HCT116 (cell line): Measurements from ENCODE around the gene ST3GAL3. TPM values are rescaled to one million over a fixed set of nuclear protein-coding genes. Genes with fewer than 3 reads are reported as not detected.

ENCODE experiments used
- ATAC-seq: fragments of 200-7000 bp; cut with Tn5 transposase; 2 replicates; pipeline ENCODE4 v1.9.1; 2020; ENCODE audit warnings: mild to moderate bottlenecking, moderate library complexity
- BruUV-seq: library from RNA; stranded (reverse); fragments of 400-500 nt; replicated peaks from 2 replicates; lab custom pipeline; 2021; lab: Mats Ljungman, UMichigan
- CTCF ChIA-PET: fragments of 300-600 bp; sonication (Branson Sonifier 250); formaldehyde crosslinking; loops from one replicate; lab custom pipeline; 2021; ENCODE audit warnings: antibody characterized with exemption; lab: Charles Lee
- POLR2A ChIA-PET: fragments of 300-600, 350-600 bp; sonication (Branson Sonifier 250); formaldehyde crosslinking; loops from one replicate; lab custom pipeline; 2021; ENCODE audit warnings: antibody characterized with exemption; lab: Charles Lee
- RAD21 ChIA-PET, 2 experiments: fragments of 300-600 bp; sonication (Branson Sonifier 250); formaldehyde crosslinking; loops; one replicate each; lab custom pipeline; 2023; ENCODE audit warnings: low total read pairs in 2 of 2; ENCODE audit not compliant: uncharacterized antibody in 2 of 2, unreplicated experiment in 2 of 2, low non-redundant PET in 1 of 2; lab: Charles Lee
- DNase-seq: peaks from one replicate; pipeline ENCODE4 v3.0.0-alpha.2; 2010; ENCODE audit warnings: low read depth, low spot score
- H2AFZ ChIP-seq: fragments of 200-600 bp; shearing (Covaris generic), sonication (generic); 2 replicates; pipeline ENCODE4 v1.6.1; 2017; ENCODE audit warnings: low read depth, mixed run types, mixed read lengths, antibody characterized with exemption, low read length; ENCODE audit not compliant: poor library complexity, severe bottlenecking
- H3K27ac ChIP-seq: 2 replicates; pipeline ENCODE4 v1.5.1; 2012; ENCODE audit warnings: low read depth, low read length
- H3K27me3 ChIP-seq: fragments of 200-600 bp; sonication (generic); 2 replicates; pipeline ENCODE4 v1.6.1; 2016; ENCODE audit warnings: mixed run types, low read length, mixed read lengths; ENCODE audit not compliant: insufficient read depth
- H3K36me3 ChIP-seq, 2 experiments: fragments of 200-500 bp in 1 of 2; fragments of 200-600 bp in 1 of 2; sonication (Bioruptor generic) in 1 of 2; sonication (generic) in 1 of 2; 2 replicates each; pipeline versions ENCODE4 v1.5.1 to v1.6.1; 2014 to 2016; ENCODE audit warnings: low read length in 2 of 2, inconsistent platforms in 1 of 2, mixed read lengths in 1 of 2, mixed run types in 1 of 2; ENCODE audit not compliant: insufficient read depth in 2 of 2, control insufficient read depth in 1 of 2
- H3K4me1 ChIP-seq, 2 experiments: fragments of 200-600 bp in 1 of 2; sonication (generic) in 1 of 2; 2 replicates each; pipeline versions ENCODE4 v1.5.1 to v1.6.1; 2012 to 2017; ENCODE audit warnings: low read length in 2 of 2, inconsistent platforms in 1 of 2, mild to moderate bottlenecking in 1 of 2, mixed read lengths in 1 of 2, mixed run types in 1 of 2, moderate library complexity in 1 of 2; ENCODE audit not compliant: insufficient read depth in 2 of 2, control insufficient read depth in 1 of 2
- H3K4me2 ChIP-seq: fragments of 200-600 bp; sonication (generic); 2 replicates; pipeline ENCODE4 v1.6.1; 2017; ENCODE audit warnings: mixed run types, low read length, mixed read lengths
- H3K4me3 ChIP-seq, 2 experiments: fragments of 200-600 bp in 1 of 2; sonication (generic) in 1 of 2; replicated peaks in 1 of 2; 2 replicates each; pipeline ENCODE4 v1.5.1; 2011 to 2016; ENCODE audit warnings: low read length in 2 of 2, control low read depth in 1 of 2, low read depth in 1 of 2, mild to moderate bottlenecking in 1 of 2, mixed read lengths in 1 of 2, mixed run types in 1 of 2
- H3K79me2 ChIP-seq: fragments of 200-600 bp; sonication (generic); 2 replicates; pipeline ENCODE4 v1.6.1; 2017; ENCODE audit warnings: mild to moderate bottlenecking, mixed run types, low read length, moderate library complexity, mixed read lengths; ENCODE audit not compliant: insufficient read depth
- H3K9ac ChIP-seq: fragments of 200-600 bp; sonication (generic); 2 replicates; pipeline ENCODE4 v1.6.1; 2016; ENCODE audit warnings: low read length, mixed read lengths
- H3K9me2 ChIP-seq: fragments of 200-600 bp; sonication (generic), shearing (Covaris generic); 2 replicates; pipeline ENCODE4 v1.6.1; 2017; ENCODE audit warnings: mixed run types, mild to moderate bottlenecking, moderate library complexity; ENCODE audit not compliant: insufficient read depth
- H3K9me3 ChIP-seq, 2 experiments: fragments of 200-500 bp in 1 of 2; fragments of 200-600 bp in 1 of 2; sonication (Bioruptor generic) in 1 of 2; sonication (generic) in 1 of 2; 2 replicates each; pipeline ENCODE4 v1.6.1; 2014 to 2017; ENCODE audit warnings: low read length in 2 of 2, mixed read lengths in 2 of 2, inconsistent platforms in 1 of 2, low read depth in 1 of 2, mild to moderate bottlenecking in 1 of 2, mixed run types in 1 of 2, moderate library complexity in 1 of 2; ENCODE audit not compliant: control insufficient read depth in 1 of 2, insufficient read depth in 1 of 2
- H4K20me1 ChIP-seq: fragments of 200-600 bp; sonication (generic), shearing (Covaris generic); 2 replicates; pipeline ENCODE4 v1.6.1; 2017; ENCODE audit warnings: mixed run types, mild to moderate bottlenecking, moderate library complexity; ENCODE audit not compliant: insufficient read depth
- CEBPB ChIP-seq: IDR thresholded peaks from 2 replicates; pipeline ENCODE4 v1.6.1; 2012; ENCODE audit warnings: low read depth
- EGR1 ChIP-seq: IDR thresholded peaks from 2 replicates; pipeline ENCODE4 v1.6.1; 2012; ENCODE audit warnings: low read depth
- ELF1 ChIP-seq: IDR thresholded peaks from 2 replicates; pipeline ENCODE4 v1.6.1; 2012; ENCODE audit warnings: low read depth, borderline replicate concordance
- EZH2 ChIP-seq: fragments of 200-600 bp; sonication (generic); IDR thresholded peaks from 2 replicates; pipeline ENCODE4 v1.6.1; 2017; ENCODE audit warnings: antibody characterized with exemption, mixed run types
- EZH2phosphoT487 ChIP-seq: fragments of 200-600 bp; IDR thresholded peaks from 2 replicates; pipeline ENCODE4 v1.6.1; 2018; ENCODE audit warnings: antibody characterized with exemption, borderline replicate concordance
- FOSL1 ChIP-seq: IDR thresholded peaks from 2 replicates; pipeline ENCODE4 v1.6.1; 2012; ENCODE audit warnings: low read depth
- JUND ChIP-seq: IDR thresholded peaks from 2 replicates; pipeline ENCODE4 v1.6.1; 2012
- POLR2A ChIP-seq: IDR thresholded peaks from 2 replicates; pipeline ENCODE4 v1.7.0; 2011; ENCODE audit warnings: borderline replicate concordance; ENCODE audit not compliant: insufficient read depth, insufficient read length; ENCODE audit errors: extremely low read depth
- POLR2AphosphoS5 ChIP-seq: IDR thresholded peaks from 2 replicates; pipeline ENCODE4 v1.6.1; 2011; ENCODE audit warnings: mild to moderate bottlenecking, low read depth, low read length, moderate library complexity
- SIN3A ChIP-seq: IDR thresholded peaks from 2 replicates; pipeline ENCODE4 v1.6.1; 2012; ENCODE audit warnings: low read depth
- SRF ChIP-seq: IDR thresholded peaks from 2 replicates; pipeline ENCODE4 v1.6.1; 2012; ENCODE audit warnings: low read depth
- ZFX ChIP-seq: fragments of 450-650 bp; IDR thresholded peaks from 2 replicates; pipeline ENCODE4 v1.6.1; 2017
- ZNF274 ChIP-seq: fragments of 200-500 bp; sonication (Bioruptor generic); IDR thresholded peaks from 2 replicates; pipeline ENCODE4 v1.6.1; 2014; ENCODE audit warnings: mild to moderate bottlenecking, low read depth, low read length, inconsistent platforms
- intact Hi-C: fragments of 100-400 bp; cut with micrococcal nuclease; formaldehyde crosslinking; loops from 2 replicates; pipeline ENCODE4 v1.10.0; 2022
- total RNA-seq: library from RNA; stranded (reverse); gene quantifications from one replicate; pipeline ENCODE4 v1.2.1, GENCODE V29; 2021; ENCODE audit not compliant: unreplicated experiment
- TF ChIP-seq, protein P1 (sequence below): IDR thresholded peaks from 2 replicates; pipeline ENCODE4 v1.6.1; 2011; ENCODE audit warnings: mild to moderate bottlenecking, low read length, moderate library complexity; ENCODE audit not compliant: insufficient replicate concordance; ENCODE audit errors: extremely low read depth
- TF ChIP-seq, protein P2 (sequence below): IDR thresholded peaks from 2 replicates; pipeline ENCODE4 v1.6.1; 2012; ENCODE audit warnings: low read depth
- TF ChIP-seq, protein P3 (sequence below): IDR thresholded peaks from 2 replicates; pipeline ENCODE4 v1.6.1; 2012
- TF ChIP-seq, protein P4 (sequence below), 3 experiments: fragments of 200-600 bp in 1 of 3; sonication (generic) in 1 of 3; IDR thresholded peaks in 2 of 3; conservative IDR thresholded peaks in 1 of 3; 2 replicates each; pipeline ENCODE4 v1.5.1; 2012 to 2017; ENCODE audit warnings: low read depth in 2 of 3, low read length in 2 of 3, antibody characterized with exemption in 1 of 3, borderline replicate concordance in 1 of 3, control low read depth in 1 of 3, mild to moderate bottlenecking in 1 of 3, mixed read lengths in 1 of 3, mixed run types in 1 of 3, moderate library complexity in 1 of 3; ENCODE audit not compliant: insufficient read depth in 1 of 3

Gene ST3GAL3
- total RNA-seq, 1 experiment from 2014 or later, result 7.2 TPM

DNA sequence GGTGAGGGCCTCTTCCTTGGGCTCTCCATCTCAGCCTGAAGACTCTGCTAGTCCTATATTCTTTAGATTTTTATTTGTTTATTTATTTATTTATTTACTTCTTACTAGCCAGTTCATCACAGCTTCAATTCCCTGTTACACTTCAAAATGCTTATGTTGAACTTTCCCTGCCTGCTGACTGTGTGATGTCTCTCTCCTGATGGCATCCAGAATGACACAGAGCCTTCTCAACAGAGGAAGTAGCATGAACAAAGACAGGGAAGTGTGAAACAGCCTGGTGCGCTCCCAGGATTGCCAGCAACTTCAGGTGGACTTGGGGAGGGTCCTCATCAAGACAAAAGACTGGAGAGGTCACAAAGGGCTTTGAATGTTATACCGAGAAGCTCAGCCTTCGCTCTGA lies 235.1 kb downstream of the ST3GAL3 start:
- Histone ChIP-seq H3K27me3 (no peaks in the 10 kb centered on the region), H3K36me3 (0 out of 4 replicates have a peak, but pooled peaks cover 0 to 3% of the 10 kb centered on the region in 2 experiments), H2AFZ (no peak overlapping the region), H3K79me2 (peaks cover 4% of the 10 kb centered on the region), H3K9me2 (no peaks in the 10 kb centered on the region), H3K9ac (no peak overlapping the region), H3K27ac (no peak overlapping the region), H3K9me3 (no peaks in the 10 kb centered on the region), H3K4me2 (no peak overlapping the region), H3K4me1 (peaks cover 4 to 18% of the 10 kb centered on the region in 2 experiments; a peak in 3 of 4 replicates), H4K20me1 (no peaks in the 10 kb centered on the region), H3K4me3 (no peak overlapping the region)
- ATAC-seq (no peak), DNase-seq (no peak)
- intact Hi-C loops, result no loop called here
- POLR2A ChIA-PET, result no interaction called here
- RAD21 ChIA-PET, result no interaction called here
- BruUV-seq, result no TSS peak
- CTCF ChIA-PET, result interaction anchor here (1.9 to 9.8 kb wide), 2 partner anchors 9 to 179 kb away, joined by 9 to 130 read pairs; partner anchors contain the start of gene ARTN
- TF ChIP-seq SRF (no peak), JUND (no peak), POLR2AphosphoS5 (no peak), SIN3A (no peak), EGR1 (no peak), FOSL1 (no peak), EZH2 (no peak), POLR2A (no peak), ZNF274 (no peak), EZH2phosphoT487 (no peak), ZFX (no peak), ELF1 (no peak), CEBPB (no peak)
- TF ChIP-seq, protein P1, sequence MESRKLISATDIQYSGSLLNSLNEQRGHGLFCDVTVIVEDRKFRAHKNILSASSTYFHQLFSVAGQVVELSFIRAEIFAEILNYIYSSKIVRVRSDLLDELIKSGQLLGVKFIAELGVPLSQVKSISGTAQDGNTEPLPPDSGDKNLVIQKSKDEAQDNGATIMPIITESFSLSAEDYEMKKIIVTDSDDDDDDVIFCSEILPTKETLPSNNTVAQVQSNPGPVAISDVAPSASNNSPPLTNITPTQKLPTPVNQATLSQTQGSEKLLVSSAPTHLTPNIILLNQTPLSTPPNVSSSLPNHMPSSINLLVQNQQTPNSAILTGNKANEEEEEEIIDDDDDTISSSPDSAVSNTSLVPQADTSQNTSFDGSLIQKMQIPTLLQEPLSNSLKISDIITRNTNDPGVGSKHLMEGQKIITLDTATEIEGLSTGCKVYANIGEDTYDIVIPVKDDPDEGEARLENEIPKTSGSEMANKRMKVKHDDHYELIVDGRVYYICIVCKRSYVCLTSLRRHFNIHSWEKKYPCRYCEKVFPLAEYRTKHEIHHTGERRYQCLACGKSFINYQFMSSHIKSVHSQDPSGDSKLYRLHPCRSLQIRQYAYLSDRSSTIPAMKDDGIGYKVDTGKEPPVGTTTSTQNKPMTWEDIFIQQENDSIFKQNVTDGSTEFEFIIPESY, result no peak
- TF ChIP-seq, protein P2, sequence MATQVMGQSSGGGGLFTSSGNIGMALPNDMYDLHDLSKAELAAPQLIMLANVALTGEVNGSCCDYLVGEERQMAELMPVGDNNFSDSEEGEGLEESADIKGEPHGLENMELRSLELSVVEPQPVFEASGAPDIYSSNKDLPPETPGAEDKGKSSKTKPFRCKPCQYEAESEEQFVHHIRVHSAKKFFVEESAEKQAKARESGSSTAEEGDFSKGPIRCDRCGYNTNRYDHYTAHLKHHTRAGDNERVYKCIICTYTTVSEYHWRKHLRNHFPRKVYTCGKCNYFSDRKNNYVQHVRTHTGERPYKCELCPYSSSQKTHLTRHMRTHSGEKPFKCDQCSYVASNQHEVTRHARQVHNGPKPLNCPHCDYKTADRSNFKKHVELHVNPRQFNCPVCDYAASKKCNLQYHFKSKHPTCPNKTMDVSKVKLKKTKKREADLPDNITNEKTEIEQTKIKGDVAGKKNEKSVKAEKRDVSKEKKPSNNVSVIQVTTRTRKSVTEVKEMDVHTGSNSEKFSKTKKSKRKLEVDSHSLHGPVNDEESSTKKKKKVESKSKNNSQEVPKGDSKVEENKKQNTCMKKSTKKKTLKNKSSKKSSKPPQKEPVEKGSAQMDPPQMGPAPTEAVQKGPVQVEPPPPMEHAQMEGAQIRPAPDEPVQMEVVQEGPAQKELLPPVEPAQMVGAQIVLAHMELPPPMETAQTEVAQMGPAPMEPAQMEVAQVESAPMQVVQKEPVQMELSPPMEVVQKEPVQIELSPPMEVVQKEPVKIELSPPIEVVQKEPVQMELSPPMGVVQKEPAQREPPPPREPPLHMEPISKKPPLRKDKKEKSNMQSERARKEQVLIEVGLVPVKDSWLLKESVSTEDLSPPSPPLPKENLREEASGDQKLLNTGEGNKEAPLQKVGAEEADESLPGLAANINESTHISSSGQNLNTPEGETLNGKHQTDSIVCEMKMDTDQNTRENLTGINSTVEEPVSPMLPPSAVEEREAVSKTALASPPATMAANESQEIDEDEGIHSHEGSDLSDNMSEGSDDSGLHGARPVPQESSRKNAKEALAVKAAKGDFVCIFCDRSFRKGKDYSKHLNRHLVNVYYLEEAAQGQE, result no peak
- TF ChIP-seq, protein P3, sequence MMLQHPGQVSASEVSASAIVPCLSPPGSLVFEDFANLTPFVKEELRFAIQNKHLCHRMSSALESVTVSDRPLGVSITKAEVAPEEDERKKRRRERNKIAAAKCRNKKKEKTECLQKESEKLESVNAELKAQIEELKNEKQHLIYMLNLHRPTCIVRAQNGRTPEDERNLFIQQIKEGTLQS, result no peak
- TF ChIP-seq, protein P4, sequence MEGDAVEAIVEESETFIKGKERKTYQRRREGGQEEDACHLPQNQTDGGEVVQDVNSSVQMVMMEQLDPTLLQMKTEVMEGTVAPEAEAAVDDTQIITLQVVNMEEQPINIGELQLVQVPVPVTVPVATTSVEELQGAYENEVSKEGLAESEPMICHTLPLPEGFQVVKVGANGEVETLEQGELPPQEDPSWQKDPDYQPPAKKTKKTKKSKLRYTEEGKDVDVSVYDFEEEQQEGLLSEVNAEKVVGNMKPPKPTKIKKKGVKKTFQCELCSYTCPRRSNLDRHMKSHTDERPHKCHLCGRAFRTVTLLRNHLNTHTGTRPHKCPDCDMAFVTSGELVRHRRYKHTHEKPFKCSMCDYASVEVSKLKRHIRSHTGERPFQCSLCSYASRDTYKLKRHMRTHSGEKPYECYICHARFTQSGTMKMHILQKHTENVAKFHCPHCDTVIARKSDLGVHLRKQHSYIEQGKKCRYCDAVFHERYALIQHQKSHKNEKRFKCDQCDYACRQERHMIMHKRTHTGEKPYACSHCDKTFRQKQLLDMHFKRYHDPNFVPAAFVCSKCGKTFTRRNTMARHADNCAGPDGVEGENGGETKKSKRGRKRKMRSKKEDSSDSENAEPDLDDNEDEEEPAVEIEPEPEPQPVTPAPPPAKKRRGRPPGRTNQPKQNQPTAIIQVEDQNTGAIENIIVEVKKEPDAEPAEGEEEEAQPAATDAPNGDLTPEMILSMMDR (IDR thresholded peaks at IDR 0.05 in 2 of 3, conservative IDR thresholded peaks at IDR 0.05 in 1 of 3; ENCODE audit: borderline replicate concordance in 1 of 3, insufficient read depth in 1 of 3, low read depth in 2 of 3, low read length in 2 of 3), result no peak
